GM21360 (cell line): ENCODE measurements around the gene MSLN.
"Not testable (repeated sequence)": the region's sequence is repeated elsewhere in the genome, so short reads cannot be mapped to it uniquely, and the experiment has no call there.

Experiments used
- ATAC-seq: cut with Tn5 transposase; IDR thresholded peaks from one replicate; pipeline ENCODE4 v1.9.1; 2021; ENCODE audit warnings: mild to moderate bottlenecking, moderate library complexity; ENCODE audit not compliant: unreplicated experiment

Gene MSLN

GRCh38 chr16:772959-773358 is 12.4 kb downstream of the MSLN start:
- ATAC-seq: no peak

- no peak for ATAC-seq
Observed at GRCh38 chr16:774086-775001, 13.8 kb downstream of the MSLN start.

DNA sequence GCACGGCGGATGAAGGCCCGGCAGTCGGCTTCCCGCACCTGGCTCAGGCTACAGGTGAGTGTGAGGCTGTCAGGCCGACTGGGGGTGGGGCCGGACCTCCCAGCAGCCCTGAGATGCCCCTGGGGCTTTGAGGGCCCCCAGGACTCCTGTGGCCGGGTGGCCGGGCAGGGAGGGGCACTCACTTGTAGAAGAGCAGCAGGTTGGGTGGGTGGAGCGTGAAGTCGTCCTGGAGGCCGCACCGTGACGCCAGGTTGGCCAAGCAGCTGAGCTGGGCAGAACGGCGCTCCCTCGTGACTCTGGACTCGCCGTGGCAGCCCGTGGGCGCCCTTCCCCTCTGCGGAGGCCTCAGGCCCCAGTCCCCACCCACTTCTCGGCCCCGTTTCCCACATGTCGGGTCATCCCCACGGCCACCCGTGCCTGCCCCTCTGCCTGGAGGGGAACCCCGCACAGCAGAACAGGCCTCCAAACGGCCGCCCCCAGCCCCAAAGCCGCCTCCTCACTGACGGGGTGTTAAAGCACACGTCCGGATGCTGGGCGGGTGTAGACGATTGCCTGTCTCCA is 14.8 kb downstream of the MSLN start:
- ATAC-seq: no peak

DNA sequence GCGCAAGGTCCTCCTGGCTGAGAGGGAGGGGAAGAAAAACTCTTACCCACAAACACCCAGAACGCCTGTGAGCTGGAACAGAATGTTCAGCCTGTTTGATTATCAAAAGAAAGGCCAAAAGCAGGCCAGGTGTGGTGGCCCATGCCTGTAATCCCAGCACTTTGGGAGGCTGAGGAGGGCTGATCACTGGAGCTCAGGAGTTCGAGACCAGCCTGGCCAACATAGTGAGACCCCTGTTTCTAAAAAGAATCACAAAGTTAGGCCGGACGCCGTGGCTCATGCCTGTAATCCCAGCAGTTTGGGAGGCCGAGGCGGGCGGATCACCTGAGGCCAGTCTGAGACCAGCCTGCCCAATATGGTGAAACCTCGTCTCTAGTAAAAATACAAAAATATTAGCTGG is 15.8 kb downstream of the MSLN start:
- not testable (repeated sequence) for ATAC-seq

GRCh38 chr16:776824-777223 is 16.3 kb downstream of the MSLN start:
- ATAC-seq: no peak

DNA sequence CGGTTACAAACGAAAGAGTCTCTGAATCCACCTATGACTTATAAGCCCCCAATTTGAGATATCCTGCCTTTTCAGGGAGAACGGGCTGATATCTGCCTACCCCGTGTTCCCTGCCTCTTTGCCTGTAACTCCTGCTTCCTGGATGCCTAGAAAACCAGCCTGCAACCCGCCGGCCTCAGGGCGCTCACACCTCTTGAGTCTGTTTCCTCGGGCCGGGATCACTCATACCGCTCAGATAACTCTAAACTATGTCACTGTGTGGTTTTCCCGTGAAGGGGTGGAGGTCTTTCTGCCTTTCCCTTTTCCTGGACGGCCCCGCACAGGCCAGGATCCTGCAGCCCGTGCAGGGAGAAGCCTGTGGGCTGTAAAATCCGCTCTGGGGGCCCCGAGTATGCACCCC is 17.3 kb downstream of the MSLN start:
- ATAC-seq: no peak

- ATAC-seq: no peak
Observed at GRCh38 chr16:778447-778846, 17.9 kb downstream of the MSLN start.

GRCh38 chr16:778909-779527 is 18.5 kb downstream of the MSLN start:
- ATAC-seq: no peak

DNA sequence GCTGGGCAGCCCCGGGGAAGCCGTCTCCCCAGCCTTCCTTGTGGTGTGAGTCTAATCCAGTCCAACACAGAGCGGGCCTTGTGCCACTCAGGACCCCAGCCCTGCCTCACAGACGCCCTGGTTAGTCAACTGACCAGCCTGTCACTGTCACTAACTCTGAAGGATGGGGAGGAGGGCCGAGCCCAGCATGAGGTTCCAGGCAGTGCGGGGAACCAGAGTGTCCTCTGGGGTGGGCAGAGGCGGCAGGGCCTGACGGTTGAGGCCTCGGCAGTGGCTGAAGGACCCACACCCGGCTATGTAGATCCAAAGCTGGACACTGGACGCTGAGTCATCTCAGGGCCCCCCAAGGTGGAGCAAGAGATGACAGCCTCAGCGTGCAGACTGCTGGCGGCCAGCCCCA is 19.0 kb downstream of the MSLN start:
- ATAC-seq: no peak

GRCh38 chr16:780296-780695 is 19.8 kb downstream of the MSLN start:
- ATAC-seq: no peak

GRCh38 chr16:781346-782010 is 20.9 kb downstream of the MSLN start:
- no peak for ATAC-seq

- no peak for ATAC-seq
Observed at GRCh38 chr16:782258-782657, 21.7 kb downstream of the MSLN start.

DNA sequence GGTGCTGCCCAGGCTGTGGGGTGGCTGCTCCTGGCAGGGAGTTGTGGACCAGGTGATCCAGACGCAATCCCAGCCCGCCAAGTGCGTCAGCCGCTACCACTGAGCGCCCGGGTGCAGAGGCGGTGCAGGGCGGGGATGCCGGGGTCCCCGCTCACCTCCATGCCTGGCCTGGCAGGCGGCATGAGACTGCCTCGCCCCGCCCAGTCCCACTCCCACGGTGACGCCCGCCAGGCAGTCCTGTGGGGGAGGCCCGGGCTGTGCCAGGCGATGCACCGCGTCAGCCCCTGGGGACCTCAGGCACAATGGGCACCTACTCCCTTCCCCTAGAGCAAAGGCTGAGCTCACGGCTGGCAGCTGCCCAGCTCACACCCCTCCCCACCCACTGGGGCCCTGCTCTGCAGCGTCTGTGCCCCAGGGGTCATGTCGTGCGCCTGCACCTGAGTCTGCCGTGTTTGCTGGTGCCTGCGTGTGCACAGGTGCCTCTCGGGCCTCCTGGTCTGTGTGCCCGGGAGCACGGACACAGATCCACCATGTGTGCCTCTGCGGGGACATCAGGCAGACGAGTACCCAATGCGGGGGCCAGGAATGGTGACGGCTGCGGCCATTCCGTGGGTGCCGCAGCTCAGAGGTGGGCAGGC is 22.4 kb downstream of the MSLN start:
- ATAC-seq: no peak

- no peak for ATAC-seq
Observed at GRCh38 chr16:783404-784161, 23.0 kb downstream of the MSLN start.

GRCh38 chr16:784431-784830 is 23.9 kb downstream of the MSLN start:
- ATAC-seq: no peak

DNA sequence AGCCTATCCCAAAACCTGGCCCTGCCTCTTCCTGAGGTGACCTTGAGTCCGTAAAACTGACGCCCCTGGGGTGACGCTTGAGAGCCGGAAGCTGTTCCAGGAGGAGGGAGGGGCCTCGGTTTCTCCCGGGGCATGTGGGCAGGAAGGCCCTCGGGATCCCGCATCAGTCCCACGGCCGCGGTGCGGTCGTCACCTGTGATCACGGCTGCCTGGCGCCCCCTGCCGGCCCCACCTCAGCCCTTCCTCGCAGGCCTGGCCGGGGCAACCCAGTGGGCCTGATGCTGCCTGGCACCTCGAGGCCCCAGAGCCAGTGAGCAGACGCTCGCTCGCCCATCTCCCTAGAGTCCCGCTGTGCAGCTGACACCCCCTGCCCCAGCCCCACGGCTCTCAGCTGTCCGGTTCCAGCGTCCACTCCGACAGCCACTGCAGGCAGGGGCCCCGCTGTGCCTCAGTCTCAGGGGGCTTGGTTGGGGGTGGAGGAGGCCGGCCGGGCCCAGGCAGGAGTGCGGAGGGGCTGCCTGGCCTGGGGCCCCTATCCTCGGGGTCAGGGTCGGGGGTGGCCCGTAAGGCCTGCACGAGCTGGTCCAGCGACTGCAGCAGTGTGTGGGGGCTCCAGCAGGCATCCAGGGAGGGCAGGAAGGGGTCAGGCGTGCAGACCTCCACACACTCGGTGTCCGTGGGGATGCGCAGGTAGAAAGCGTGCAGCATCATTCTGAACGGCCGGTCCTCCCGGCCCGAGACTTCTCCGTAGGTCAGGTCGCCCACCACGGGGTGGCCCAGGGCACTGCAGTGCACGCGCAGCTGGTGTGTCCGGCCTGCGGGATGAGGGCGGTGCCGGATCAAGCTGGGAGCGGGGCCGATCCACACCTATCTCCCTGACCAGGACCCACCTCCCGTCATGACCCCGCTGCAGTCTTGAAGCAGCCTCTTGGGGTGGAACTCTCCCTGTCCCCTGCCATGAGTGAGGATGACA is 25.3 kb downstream of the MSLN start:
- no peak for ATAC-seq

GRCh38 chr16:787321-787966 is 26.9 kb downstream of the MSLN start:
- no peak for ATAC-seq

DNA sequence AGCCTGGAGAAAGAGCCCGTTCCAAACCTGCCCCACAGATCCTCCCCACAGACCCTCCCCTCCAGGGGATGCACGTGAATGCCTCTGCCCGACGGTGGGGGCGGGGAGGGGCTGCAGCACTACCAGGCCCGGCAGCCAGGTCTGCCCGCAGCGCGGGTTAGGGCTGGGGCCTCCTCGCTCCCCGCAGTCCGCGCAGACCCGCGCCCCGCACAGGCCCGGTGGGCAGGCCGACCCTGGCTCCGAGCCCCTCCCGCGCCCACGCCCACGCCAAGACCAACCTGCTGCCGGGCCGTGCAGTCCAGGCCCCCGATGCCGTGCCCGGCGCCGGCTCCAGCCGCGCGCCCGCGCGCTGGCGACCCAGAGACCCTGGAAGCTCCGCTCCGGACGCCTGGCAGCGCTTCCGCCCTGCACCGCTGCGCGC is 27.5 kb downstream of the MSLN start, which contains the start of gene RPUSD1:
Gene RPUSD1, minus strand, starts transcription at position 404 of the 421 bp plus-strand sequence. CDS start 644 bp downstream, outside the sequence.
- ATAC-seq: peak; percentile 2
